Measurements from ENCODE around the gene STK39. TPM values are rescaled to one million over a fixed set of nuclear protein-coding genes. Genes with fewer than 3 reads are reported as not detected.

Gene STK39
- total RNA-seq, 3 donors from 2014 or later: 16.4 to 22.9 (median 19.2) TPM

- Histone ChIP-seq H3K36me3 (no peaks in the 10 kb centered on the region), H3K27me3 (no peaks in the 10 kb centered on the region)
- intact Hi-C loops (cut with DNase I; ENCODE audit: low total_unique reads): no loop called here
Observed at GRCh38 chr2:168149986-168150385, 97.4 kb downstream of the STK39 start.

DNA sequence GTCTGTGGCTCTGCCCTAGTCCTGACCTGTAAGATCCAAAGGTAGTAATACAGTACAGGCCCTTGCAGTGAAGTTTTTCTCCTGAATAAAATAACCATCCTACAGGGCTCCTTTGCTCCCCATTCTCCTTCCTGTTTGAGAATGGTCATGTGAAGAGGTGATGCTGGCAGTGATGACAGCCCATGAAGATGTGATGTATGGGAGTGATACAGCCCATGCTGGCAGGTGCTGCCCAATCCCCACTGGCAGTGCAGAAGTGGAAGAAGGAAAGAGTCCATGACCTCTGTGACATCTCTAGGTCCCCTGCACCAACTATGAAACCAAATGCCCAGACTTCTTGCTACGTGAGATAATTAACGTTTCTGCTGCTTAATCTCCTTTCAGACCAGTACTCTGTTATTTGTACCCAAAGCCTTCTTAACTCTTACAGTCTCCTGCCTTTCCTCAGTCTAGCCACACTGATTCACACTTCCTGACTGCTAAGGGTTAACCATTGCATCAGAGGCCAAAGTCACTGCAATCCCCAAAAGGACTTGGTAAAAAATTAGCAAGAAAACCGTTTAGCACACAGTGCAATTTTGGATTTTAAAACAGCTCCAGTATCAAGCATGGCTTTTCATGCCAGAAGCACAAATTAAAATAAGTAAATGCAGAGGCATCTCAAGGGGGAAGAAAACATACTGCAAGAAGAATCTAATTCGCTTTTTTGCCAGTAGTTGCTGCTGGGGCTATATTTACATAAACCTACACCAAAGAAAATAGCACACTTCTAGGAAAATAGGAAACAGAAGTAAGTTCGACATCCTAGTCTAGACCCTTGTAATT lies 98.0 kb downstream of the STK39 start:
- no peaks in the 10 kb centered on the region for H3K4me1 ChIP-seq
- TF ChIP-seq, protein P1, sequence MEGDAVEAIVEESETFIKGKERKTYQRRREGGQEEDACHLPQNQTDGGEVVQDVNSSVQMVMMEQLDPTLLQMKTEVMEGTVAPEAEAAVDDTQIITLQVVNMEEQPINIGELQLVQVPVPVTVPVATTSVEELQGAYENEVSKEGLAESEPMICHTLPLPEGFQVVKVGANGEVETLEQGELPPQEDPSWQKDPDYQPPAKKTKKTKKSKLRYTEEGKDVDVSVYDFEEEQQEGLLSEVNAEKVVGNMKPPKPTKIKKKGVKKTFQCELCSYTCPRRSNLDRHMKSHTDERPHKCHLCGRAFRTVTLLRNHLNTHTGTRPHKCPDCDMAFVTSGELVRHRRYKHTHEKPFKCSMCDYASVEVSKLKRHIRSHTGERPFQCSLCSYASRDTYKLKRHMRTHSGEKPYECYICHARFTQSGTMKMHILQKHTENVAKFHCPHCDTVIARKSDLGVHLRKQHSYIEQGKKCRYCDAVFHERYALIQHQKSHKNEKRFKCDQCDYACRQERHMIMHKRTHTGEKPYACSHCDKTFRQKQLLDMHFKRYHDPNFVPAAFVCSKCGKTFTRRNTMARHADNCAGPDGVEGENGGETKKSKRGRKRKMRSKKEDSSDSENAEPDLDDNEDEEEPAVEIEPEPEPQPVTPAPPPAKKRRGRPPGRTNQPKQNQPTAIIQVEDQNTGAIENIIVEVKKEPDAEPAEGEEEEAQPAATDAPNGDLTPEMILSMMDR (IDR thresholded peaks at IDR 0.05): no peak
- TF ChIP-seq POLR2AphosphoS5 (IDR thresholded peaks at IDR 0.05): no peak
- no peak for TF ChIP-seq POLR2A (IDR thresholded peaks at IDR 0.05)
- H3K4me3 ChIP-seq: no peak overlapping the region
- DNase-seq (ENCODE audit: low spot score in 2 of 2): no peak
- intact Hi-C loops (cut with DNase I; ENCODE audit: low total_unique reads): no loop called here
- H3K27ac ChIP-seq: no peak overlapping the region
- H3K27me3 ChIP-seq: no peaks in the 10 kb centered on the region
- H3K9me3 ChIP-seq: no peaks in the 10 kb centered on the region
- no peaks in the 10 kb centered on the region for H3K36me3 ChIP-seq

More at GRCh38 chr2:168149986-168150385, 97.4 kb downstream of the STK39 start:
- Histone ChIP-seq H3K4me1 (no peaks in the 10 kb centered on the region), H3K27ac (no peak overlapping the region), H3K9me3 (no peaks in the 10 kb centered on the region), H3K4me3 (no peak overlapping the region)
- DNase-seq (ENCODE audit: low spot score in 2 of 2): no peak
- TF ChIP-seq, protein P1 (IDR thresholded peaks at IDR 0.05): no peak
- TF ChIP-seq POLR2A (IDR thresholded peaks at IDR 0.05) (no peak), POLR2AphosphoS5 (IDR thresholded peaks at IDR 0.05) (no peak)

DNA sequence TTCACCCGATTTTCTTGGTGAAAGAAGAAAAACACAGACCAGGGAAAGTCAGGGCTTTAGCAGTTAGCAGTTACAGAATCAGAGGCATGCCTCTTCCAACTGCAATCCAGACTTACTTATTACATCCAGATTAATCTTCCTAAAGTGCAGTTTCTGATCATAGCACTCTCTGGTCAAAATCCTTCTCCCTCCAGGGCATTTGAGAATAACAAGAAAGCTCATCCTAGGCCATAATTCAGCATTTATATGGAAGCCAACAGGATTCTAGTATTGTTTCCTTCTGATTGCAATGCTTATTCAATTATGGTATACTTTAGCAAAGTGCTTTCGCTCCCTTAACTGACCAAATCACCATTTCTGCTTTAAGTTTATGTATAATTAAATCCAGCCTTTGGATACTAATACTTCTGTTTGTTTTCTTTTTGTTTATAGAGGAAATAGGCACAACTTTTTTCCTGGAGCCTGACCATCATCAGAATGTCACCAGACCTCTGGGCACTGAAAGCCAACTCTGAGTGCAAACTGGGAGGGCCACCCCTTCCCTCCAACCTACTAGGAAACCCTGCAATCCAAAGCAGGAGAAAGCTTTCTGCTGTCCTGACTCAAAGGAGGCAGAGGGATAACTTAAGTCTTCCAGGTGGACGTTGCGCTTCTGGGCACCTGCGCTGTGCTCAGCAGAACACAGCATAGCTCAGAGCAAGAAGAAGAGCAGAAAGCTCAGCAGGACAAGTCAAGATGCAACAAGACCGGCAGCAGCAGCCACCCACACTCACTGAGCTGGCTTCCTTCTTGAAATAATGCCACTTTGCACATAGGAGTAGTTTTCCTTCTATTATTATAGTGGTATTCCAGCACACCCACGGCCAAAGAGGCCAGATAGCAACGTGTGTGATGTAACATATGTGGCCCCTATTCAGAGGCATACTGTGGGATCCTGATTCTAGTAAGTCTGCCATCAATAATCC lies 99.3 kb downstream of the STK39 start:
- no peaks in the 10 kb centered on the region for H3K4me1 ChIP-seq
- H3K36me3 ChIP-seq: no peaks in the 10 kb centered on the region
- no peaks in the 10 kb centered on the region for H3K9me3 ChIP-seq
- no peaks in the 10 kb centered on the region for H3K27me3 ChIP-seq
- TF ChIP-seq, protein P1 (IDR thresholded peaks at IDR 0.05): no peak
- TF ChIP-seq POLR2A (IDR thresholded peaks at IDR 0.05) (no peak), POLR2AphosphoS5 (IDR thresholded peaks at IDR 0.05) (no peak)
- DNase-seq (ENCODE audit: low spot score in 2 of 2): no peak
- H3K4me3 ChIP-seq: no peak overlapping the region
- no peak overlapping the region for H3K27ac ChIP-seq
- intact Hi-C loops (cut with DNase I; ENCODE audit: low total_unique reads): no loop called here

DNA sequence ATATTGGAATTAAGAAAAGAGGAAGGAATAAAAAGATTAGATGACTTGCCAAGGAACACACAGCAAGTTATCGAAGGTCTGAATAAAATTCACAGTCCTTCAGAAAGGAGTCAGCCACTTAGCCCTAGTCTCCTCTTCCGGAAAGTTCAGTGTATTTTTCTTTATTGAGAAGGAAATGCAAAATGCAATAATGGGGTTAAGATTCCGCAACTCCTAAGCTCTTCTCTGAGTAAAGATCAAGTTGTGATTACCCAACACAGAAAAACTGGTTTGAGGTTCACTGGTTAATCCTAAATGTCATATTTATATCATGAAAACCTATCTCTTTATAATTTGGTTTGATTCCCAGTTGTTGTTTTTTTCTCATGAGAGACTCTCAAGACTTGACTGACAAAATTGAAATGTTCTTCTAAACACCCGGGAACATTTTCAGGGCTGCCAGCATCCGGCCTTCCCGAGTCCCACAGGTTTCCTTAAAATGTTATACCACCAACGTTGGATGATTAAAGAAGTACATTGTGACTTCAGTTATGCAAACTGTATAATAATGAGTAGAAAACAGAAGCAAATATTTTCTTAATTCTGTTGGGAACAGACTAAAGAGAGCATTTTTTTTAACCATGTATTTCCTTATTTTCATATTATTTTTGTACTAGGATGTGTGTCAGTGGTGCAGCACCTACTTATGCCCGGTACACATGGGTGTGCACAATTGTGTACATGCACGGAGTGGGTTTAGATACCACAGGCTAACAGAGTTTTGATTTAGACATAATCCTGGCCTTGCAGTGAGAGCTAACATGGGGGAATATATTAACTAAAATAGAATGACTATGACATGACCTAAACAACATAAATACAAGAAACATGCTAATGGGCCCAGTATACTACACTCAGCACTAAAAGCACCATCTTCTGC lies 100.2 kb downstream of the STK39 start:
- Histone ChIP-seq H3K36me3 (no peaks in the 10 kb centered on the region), H3K9me3 (no peaks in the 10 kb centered on the region), H3K27ac (no peak overlapping the region), H3K4me3 (no peak overlapping the region), H3K27me3 (no peaks in the 10 kb centered on the region), H3K4me1 (no peaks in the 10 kb centered on the region)
- DNase-seq (ENCODE audit: low spot score in 2 of 2): no peak
- TF ChIP-seq POLR2AphosphoS5 (IDR thresholded peaks at IDR 0.05) (no peak), POLR2A (IDR thresholded peaks at IDR 0.05) (no peak)
- TF ChIP-seq, protein P1 (IDR thresholded peaks at IDR 0.05): no peak
- intact Hi-C loops (cut with DNase I; ENCODE audit: low total_unique reads): no loop called here
